Hepatocyte (in vitro differentiated cells): ENCODE results near the gene FCGR3B.
"Not testable (repeated sequence)": the region's sequence is repeated elsewhere in the genome, so short reads cannot be mapped to it uniquely, and the experiment has no call there.

Experiments
- CTCF ChIP-seq: fragments of 200-600 bp; sonication (generic); IDR thresholded peaks from 2 replicates; pipeline ENCODE4 v1.5.1; 2016; ENCODE audit warnings: antibody characterized with exemption, mild to moderate bottlenecking; ENCODE audit not compliant: poor library complexity
- EZH2 ChIP-seq: fragments of 200-600 bp; sonication (generic); IDR thresholded peaks from 2 replicates; pipeline ENCODE4 v1.6.1; 2016; ENCODE audit warnings: antibody characterized with exemption, mild to moderate bottlenecking, borderline replicate concordance
- EZH2phosphoT487 ChIP-seq: fragments of 200-600 bp; sonication (generic); IDR thresholded peaks from one replicate; pipeline ENCODE4 v1.6.1; 2018; ENCODE audit warnings: antibody characterized with exemption, mild to moderate bottlenecking, low read depth, moderate library complexity; ENCODE audit not compliant: unreplicated experiment, severe bottlenecking

GRCh38 chr1:161663569-161663968 is 32.6 kb upstream of the FCGR3B start:
- not testable (repeated sequence) for TF ChIP-seq CTCF, EZH2, EZH2phosphoT487
